ENCODE results near the gene SELE.

Gene SELE

DNA sequence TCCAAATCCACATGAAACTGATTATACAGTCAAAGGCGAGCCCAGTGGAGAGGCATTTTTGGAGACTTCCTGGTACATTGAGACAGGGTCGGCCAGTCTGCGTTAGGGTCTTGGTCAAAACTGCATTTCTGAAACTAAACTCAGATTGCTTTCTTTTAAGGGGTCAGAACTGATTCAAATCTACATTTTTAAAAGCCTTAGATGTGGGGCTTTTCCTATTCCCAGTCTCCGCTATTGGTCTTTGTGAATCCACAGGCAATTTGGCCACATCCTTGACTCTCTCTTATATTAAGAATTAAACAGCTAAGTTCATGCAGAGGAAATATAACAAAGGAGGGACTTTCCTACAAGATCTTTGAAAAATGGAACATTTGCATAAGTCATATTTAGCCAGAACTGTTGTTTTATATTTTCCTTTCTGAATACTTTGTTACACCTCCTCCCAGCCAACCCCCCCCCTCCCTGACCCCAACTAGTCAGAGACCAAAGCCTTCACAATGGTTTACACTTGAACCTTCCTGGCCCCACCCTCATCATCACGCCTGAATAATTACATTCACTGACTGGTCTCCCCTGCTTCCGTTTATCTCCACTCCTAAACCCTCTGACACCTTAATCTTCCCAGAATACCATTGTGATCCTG is 53.4 kb downstream of the SELE start:
- Histone ChIP-seq H3K27me3 (no peaks in the 10 kb centered on the region), H3K4me1 (no peaks in the 10 kb centered on the region), H3K4me3 (no peak overlapping the region), H3K36me3 (no peaks in the 10 kb centered on the region), H3K27ac (no peak overlapping the region), H3K9me3 (no peaks in the 10 kb centered on the region)
- TF ChIP-seq, protein P1, sequence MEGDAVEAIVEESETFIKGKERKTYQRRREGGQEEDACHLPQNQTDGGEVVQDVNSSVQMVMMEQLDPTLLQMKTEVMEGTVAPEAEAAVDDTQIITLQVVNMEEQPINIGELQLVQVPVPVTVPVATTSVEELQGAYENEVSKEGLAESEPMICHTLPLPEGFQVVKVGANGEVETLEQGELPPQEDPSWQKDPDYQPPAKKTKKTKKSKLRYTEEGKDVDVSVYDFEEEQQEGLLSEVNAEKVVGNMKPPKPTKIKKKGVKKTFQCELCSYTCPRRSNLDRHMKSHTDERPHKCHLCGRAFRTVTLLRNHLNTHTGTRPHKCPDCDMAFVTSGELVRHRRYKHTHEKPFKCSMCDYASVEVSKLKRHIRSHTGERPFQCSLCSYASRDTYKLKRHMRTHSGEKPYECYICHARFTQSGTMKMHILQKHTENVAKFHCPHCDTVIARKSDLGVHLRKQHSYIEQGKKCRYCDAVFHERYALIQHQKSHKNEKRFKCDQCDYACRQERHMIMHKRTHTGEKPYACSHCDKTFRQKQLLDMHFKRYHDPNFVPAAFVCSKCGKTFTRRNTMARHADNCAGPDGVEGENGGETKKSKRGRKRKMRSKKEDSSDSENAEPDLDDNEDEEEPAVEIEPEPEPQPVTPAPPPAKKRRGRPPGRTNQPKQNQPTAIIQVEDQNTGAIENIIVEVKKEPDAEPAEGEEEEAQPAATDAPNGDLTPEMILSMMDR (IDR thresholded peaks at IDR 0.05) = no peak
- intact Hi-C loops (cut with DNase I; ENCODE audit: low total_unique reads) = no loop called here
- no peak for DNase-seq

DNA sequence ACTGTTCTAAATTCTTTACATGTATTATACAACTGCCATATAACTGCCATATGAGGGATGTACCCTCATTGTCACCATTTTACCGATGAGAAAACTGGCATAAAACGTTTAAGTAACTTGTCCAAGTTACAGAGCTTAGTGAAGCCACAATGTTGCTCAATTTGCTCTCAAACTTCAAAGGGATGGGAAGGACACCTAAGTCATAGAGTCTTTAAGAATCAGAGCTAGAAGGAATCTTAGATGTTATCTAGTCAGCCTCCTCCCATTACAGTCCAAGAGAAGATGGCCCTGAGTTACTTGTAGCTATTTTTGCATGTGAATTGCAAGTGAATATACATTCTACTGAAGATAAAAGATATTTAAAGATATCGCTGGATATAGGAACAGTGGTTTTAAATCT is 54.2 kb downstream of the SELE start:
- no peak for DNase-seq
- H3K27me3 ChIP-seq = no peaks in the 10 kb centered on the region
- TF ChIP-seq, protein P1 (IDR thresholded peaks at IDR 0.05) = no peak
- no peaks in the 10 kb centered on the region for H3K4me1 ChIP-seq
- no peaks in the 10 kb centered on the region for H3K36me3 ChIP-seq
- no peak overlapping the region for H3K4me3 ChIP-seq
- intact Hi-C loops (cut with DNase I; ENCODE audit: low total_unique reads) = no loop called here
- H3K27ac ChIP-seq = no peak overlapping the region
- H3K9me3 ChIP-seq = no peaks in the 10 kb centered on the region

DNA sequence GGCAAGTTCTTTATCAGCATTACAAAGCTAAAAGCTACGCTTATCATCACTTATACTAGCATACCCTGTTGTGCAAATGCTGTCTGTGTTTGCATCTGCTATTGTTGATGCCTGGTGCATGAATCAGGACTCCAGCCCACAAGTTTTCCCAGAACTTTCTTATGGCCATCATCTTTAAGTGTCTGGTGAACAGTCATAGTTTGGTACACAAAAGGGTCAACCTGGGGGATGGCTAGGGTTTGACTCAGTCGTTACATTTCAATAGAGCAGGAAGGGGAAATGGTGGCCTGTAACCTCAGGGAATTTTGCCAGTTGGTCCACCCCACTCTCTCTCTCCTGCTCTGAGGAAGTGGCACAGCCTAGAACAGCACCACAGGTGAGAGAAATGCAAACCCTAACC is 57.9 kb downstream of the SELE start:
- no peak overlapping the region for H3K27ac ChIP-seq

More for the DNA sequence above, 57.9 kb downstream of the SELE start:
- Histone ChIP-seq H3K4me3 (no peak overlapping the region), H3K4me1 (no peaks in the 10 kb centered on the region), H3K36me3 (no peaks in the 10 kb centered on the region), H3K27me3 (no peaks in the 10 kb centered on the region), H3K9me3 (no peaks in the 10 kb centered on the region)
- DNase-seq = no peak
- intact Hi-C loops (cut with DNase I; ENCODE audit: low total_unique reads) = no loop called here
- TF ChIP-seq, protein P1 (IDR thresholded peaks at IDR 0.05) = no peak
